Measurements from ENCODE around the gene PDLIM1. TPM values are rescaled to one million over a fixed set of nuclear protein-coding genes. Genes with fewer than 3 reads are reported as not detected.

Gene PDLIM1
- total and polyA plus RNA-seq, 10 of the 15 experiments (the other 5 are each of a cell fraction or from before 2014, with no cell fraction given) = 95.7 to 714 (median 309) TPM

DNA sequence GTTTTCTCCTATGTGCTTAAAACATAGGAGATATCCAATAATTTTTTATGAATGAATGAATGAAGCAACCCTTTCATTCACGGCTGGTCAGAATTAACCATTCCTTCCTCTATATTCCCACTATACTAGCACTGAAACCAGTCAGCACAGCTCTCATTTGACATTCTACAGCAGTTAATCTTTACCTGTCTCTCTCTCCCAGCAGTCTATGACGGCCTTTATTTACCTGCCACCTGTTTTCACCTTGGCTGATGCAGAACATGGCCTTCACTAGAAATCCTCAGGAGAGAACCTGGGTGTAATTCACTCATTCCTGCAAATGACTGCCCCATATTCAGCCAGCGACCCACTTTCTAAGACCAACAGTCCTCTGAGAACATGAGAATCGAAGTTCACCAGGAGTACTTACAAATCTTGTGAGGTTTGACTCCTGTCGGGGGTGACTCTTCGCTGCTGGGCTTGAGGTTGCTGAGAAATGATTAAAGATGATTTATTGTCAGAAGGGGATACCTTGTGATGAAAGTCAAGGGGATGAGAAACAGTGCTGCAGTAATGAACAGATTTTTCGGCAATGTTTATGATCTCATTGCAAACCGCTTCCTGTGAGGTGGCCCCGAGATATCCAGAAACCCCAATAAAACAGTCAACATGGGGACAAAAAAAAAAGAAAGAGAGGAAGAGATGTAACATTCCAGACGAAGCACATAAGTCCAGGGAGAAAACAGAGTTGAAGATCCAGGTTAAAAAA is 30.9 kb upstream of the PDLIM1 start:
- ChIA-PET RAD21 (ENCODE audit: unreplicated experiment) (no interaction called here), CTCF (interaction anchor here (2.3 kb wide), 1 partner anchor 41 kb away, joined by 8 read pairs; no protein-coding TSS in a partner anchor), SMC1A (ENCODE audit: uncharacterized antibody, unreplicated experiment) (interaction anchor here (1.2 kb wide), 1 partner anchor 12 kb away, joined by 4 read pairs; no protein-coding TSS in a partner anchor), POLR2A (no interaction called here)
- H2AFZ ChIP-seq (ENCODE audit: control insufficient read depth, low read depth, low read length) = no peak overlapping the region
- WGBS (ENCODE audit: insufficient coverage, insufficient replicate concordance, low lambda C conversion rate, missing lambda C conversion rate) = 75% methylated on average over 10 of the region's 10 CpGs
- no peak overlapping the region for H3K4me2 ChIP-seq (ENCODE audit: control insufficient read depth, insufficient read depth)
- H3K27me3 ChIP-seq (replicated peaks in 1 of 2; ENCODE audit: control insufficient read depth in 2 of 2, insufficient read depth in 2 of 2, low read length in 1 of 2) = no peaks in the 10 kb centered on the region
- H3K36me3 ChIP-seq (ENCODE audit: control insufficient read depth in 2 of 2, insufficient read depth in 2 of 2, low read length in 1 of 2) = no peaks in the 10 kb centered on the region
- H3K27ac ChIP-seq (ENCODE audit: control insufficient read depth, insufficient read depth) = no peak overlapping the region
- FAIRE-seq = no peak
- in situ Hi-C loops (cut with MboI) = no loop called here
- no peaks in the 10 kb centered on the region for H3K79me2 ChIP-seq (ENCODE audit: control insufficient read depth, insufficient read depth, low read length)
- no peaks in the 10 kb centered on the region for H3K9me3 ChIP-seq (replicated peaks; ENCODE audit: control insufficient read depth, insufficient read depth, low read length)
- no peaks in the 10 kb centered on the region for H3K4me1 ChIP-seq (ENCODE audit: control insufficient read depth, insufficient read depth, low read length)
- intact Hi-C loops (cut with micrococcal nuclease; ENCODE audit: unreplicated experiment) = no loop called here
- no peak overlapping the region for H3K9ac ChIP-seq (ENCODE audit: control insufficient read depth, insufficient read depth, low read length)
- H4K20me1 ChIP-seq (ENCODE audit: control insufficient read depth, insufficient read depth) = no peaks in the 10 kb centered on the region
- DNase-seq (ENCODE audit: low read depth, low spot score) = no peak
- H3K4me3 ChIP-seq = no peak overlapping the region
- ATAC-seq = no peak
- no TSS peak for BruUV-seq (replicated peaks)
- TF ChIP-seq, protein P1, sequence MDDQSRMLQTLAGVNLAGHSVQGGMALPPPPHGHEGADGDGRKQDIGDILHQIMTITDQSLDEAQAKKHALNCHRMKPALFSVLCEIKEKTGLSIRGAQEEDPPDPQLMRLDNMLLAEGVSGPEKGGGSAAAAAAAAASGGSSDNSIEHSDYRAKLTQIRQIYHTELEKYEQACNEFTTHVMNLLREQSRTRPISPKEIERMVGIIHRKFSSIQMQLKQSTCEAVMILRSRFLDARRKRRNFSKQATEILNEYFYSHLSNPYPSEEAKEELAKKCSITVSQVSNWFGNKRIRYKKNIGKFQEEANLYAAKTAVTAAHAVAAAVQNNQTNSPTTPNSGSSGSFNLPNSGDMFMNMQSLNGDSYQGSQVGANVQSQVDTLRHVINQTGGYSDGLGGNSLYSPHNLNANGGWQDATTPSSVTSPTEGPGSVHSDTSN (IDR thresholded peaks at IDR 0.05; ENCODE audit: insufficient replicate concordance, low read depth, low read length) = no peak
- TF ChIP-seq MYB (IDR thresholded peaks at IDR 0.05; ENCODE audit: borderline replicate concordance, low read depth, low read length) (no peak), CEBPB (IDR thresholded peaks at IDR 0.05; ENCODE audit: borderline replicate concordance in 1 of 2, low read depth in 2 of 2, low read length in 2 of 2) (no peak), FOXK2 (IDR thresholded peaks at IDR 0.05) (no peak), KDM1A (IDR thresholded peaks at IDR 0.05; ENCODE audit: borderline replicate concordance) (no peak), CBX3 (IDR thresholded peaks at IDR 0.05; ENCODE audit: borderline replicate concordance, low read depth) (no peak), USF1 (IDR thresholded peaks at IDR 0.05; ENCODE audit: borderline replicate concordance, extremely low read length, insufficient read depth, low read depth, low read length) (no peak), MXI1 (IDR thresholded peaks at IDR 0.05; ENCODE audit: low read depth, low read length) (no peak), TARDBP (IDR thresholded peaks at IDR 0.05; ENCODE audit: borderline replicate concordance) (no peak), BMI1 (IDR thresholded peaks at IDR 0.05; ENCODE audit: borderline replicate concordance) (no peak), ZNF24 (IDR thresholded peaks at IDR 0.05) (no peak), RELA (IDR thresholded peaks at IDR 0.05; ENCODE audit: borderline replicate concordance, partially characterized antibody) (no peak), LARP7 (IDR thresholded peaks at IDR 0.05) (no peak), NKRF (conservative IDR thresholded peaks at IDR 0.05) (no peak)
- TF ChIP-seq, protein P2, sequence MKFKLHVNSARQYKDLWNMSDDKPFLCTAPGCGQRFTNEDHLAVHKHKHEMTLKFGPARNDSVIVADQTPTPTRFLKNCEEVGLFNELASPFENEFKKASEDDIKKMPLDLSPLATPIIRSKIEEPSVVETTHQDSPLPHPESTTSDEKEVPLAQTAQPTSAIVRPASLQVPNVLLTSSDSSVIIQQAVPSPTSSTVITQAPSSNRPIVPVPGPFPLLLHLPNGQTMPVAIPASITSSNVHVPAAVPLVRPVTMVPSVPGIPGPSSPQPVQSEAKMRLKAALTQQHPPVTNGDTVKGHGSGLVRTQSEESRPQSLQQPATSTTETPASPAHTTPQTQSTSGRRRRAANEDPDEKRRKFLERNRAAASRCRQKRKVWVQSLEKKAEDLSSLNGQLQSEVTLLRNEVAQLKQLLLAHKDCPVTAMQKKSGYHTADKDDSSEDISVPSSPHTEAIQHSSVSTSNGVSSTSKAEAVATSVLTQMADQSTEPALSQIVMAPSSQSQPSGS (IDR thresholded peaks at IDR 0.05; ENCODE audit: low read length) = no peak
- TF ChIP-seq, protein P3, sequence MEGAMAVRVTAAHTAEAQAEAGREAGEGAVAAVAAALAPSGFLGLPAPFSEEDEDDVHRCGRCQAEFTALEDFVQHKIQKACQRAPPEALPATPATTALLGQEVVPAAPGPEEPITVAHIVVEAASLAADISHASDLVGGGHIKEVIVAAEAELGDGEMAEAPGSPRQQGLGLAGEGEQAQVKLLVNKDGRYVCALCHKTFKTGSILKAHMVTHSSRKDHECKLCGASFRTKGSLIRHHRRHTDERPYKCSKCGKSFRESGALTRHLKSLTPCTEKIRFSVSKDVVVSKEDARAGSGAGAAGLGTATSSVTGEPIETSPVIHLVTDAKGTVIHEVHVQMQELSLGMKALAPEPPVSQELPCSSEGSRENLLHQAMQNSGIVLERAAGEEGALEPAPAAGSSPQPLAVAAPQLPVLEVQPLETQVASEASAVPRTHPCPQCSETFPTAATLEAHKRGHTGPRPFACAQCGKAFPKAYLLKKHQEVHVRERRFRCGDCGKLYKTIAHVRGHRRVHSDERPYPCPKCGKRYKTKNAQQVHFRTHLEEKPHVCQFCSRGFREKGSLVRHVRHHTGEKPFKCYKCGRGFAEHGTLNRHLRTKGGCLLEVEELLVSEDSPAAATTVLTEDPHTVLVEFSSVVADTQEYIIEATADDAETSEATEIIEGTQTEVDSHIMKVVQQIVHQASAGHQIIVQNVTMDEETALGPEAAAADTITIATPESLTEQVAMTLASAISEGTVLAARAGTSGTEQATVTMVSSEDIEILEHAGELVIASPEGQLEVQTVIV (IDR thresholded peaks at IDR 0.05; ENCODE audit: borderline replicate concordance, partially characterized antibody) = no peak

Data from GM12878 (cell line).